ENCODE data around the gene NUMA1.

DNA sequence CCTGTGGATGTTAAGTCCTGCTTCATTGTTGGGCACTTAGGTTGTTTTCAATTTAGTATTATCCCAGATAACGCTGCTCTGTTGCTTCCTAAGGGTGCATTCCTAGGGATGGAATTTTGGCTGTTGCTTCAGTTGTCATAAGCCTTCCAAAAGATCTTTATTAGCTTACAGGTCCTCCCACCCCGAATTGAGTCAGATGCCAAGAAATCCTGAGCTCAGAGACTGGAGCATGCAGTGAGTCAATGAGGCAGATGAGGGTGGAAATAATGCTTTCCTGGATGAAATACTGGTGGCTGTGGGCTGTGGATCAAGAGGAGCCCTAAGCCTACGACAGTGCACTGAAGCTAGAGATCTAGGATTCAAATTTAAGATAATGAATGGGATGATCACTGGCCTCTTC, 92.3 kb downstream of the NUMA1 start:
- TF ChIP-seq EZH2 (IDR thresholded peaks at IDR 0.05; ENCODE audit: low read length), result no peak
- no peak for TF ChIP-seq CTCF (optimal IDR thresholded peaks at IDR 0.05 in 1 of 3, IDR thresholded peaks at IDR 0.05 in 1 of 3, conservative IDR thresholded peaks at IDR 0.05 in 1 of 3; ENCODE audit: extremely low read depth in 1 of 3, insufficient read depth in 2 of 3, low read length in 3 of 3)

Data from keratinocyte (primary cell).